Activated effector memory CD4-positive, alpha-beta T cell treated with Interleukin-2 at 50 U/mL for 16 hours (primary cell): ENCODE results near the gene BRINP1.

ENCODE experiments used
- DNase-seq: peaks from one replicate; pipeline ENCODE4 v3.0.0-alpha.2; 2020

BRINP1 gene

GRCh38 chr9:119337573-119337972 is 31.7 kb downstream of the BRINP1 start:
- DNase-seq: no peak

DNA sequence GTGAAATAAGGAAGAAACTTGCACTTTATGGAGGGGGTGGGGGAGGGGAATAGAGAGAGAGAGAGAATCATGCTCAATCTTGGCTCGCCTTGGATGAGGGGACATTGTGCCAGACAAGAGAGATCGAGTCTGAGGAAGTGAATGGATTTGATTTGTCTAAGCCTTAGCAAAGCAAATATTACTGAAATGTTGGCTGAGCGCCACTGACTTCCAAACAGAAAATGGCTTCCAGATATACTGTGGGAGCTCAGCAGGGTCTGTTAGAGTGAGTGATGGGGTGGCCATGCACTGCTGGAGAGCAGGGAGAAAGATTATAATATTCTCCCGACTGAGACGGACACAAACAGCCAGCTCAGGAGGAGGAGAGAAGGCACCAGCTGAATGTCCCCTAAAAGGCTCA is 34.5 kb downstream of the BRINP1 start:
- DNase-seq: no peak

DNA sequence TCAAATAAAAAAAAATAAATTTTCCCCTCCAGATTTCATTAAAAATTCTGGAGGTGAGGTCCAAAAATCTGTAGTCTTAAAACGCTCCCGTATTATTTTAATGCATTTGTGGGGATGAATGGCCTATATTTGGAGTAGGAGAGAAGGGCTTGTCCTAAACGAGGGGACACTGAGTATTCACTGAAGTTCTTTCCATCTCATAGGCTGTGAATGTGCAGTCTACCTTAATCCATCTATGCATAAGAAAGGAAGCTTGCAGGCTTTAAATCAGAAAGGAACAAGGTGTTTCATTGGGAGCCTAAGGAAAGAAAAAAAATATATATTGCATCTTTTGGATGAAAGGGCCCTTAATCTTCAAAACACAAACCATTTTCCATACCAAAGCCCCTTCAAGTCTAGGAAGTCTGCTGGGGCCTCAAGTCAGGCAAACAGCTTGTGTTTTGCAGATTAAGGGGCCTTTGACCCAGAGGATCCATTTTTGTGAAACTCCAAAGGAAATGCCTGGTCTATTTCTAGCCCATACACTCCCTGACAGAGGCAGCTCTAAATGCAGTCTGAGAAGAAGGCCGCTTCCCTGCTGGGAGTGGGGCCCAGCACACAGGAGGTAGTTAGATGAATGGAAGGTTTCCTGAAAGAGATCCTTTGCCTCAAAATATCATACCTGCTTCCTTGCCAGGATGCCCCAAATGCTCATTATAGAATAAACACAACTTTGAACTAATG is 35.6 kb downstream of the BRINP1 start:
- DNase-seq: no peak

GRCh38 chr9:119332522-119332921 is 36.7 kb downstream of the BRINP1 start:
- no peak for DNase-seq

- DNase-seq: no peak
Measured at GRCh38 chr9:119322184-119322583, 47.1 kb downstream of the BRINP1 start.

GRCh38 chr9:119318371-119318770 is 50.9 kb downstream of the BRINP1 start:
- no peak for DNase-seq

DNA sequence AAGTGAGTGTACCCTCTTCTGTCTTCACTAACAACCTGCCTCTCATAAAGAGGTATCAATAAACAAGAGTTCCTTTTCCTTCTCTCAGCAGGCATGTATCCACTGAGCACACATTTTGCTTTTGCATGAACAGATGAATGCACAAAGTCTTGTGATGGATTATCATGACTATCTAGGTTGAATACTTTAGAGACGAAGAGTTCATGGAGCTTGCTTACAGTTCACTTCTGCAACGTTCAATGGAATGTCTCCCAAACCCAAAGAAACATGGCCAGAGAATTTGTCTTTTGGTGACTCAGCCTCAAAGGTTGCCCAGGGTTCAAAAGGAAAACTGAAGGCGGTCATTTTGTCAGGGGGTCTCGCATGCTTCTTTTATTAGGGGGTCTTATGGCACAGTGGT is 55.4 kb downstream of the BRINP1 start:
- DNase-seq: no peak

DNA sequence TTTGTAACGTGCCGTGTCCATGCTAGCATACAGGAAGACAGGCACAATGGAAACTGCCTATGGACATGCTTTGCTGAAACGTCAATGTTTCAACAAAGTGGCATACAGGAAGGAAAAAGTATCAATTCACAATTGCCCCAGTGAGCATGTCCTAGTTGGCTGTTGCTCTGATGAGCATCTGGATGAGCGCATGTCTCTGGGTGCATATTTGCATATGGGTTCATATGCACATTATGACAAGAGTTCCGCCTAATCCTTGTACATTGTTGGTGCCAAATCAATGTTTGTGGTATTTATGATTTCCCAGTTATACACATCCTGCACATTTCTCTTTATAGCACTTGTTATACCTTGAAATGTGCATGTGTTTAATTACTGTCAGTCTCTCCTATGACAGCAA is 58.5 kb downstream of the BRINP1 start:
- DNase-seq: no peak

- DNase-seq: no peak
Measured at GRCh38 chr9:119307471-119307870, 61.8 kb downstream of the BRINP1 start.

DNA sequence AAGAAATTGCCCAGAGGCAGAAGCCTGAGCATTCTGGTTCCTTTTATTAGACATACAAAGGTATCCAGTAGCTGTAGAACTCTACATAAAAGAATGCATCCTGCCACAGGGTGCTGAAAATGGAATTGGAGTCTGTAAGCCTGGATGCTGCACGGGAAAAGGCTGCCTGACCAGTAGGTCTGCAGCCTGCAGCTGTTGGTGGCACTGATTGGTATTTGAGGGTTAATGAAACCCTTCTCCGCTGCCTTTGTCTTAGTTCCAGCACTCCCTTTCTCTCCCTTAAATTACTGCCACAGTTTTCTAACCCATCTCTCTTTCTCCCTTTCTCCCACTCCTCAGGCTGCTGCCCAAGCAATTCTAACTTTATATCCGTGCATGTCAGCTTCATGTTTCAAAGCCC is 64.7 kb downstream of the BRINP1 start:
- no peak for DNase-seq

- DNase-seq: no peak
Measured at GRCh38 chr9:119302988-119303698, 66.1 kb downstream of the BRINP1 start.

- no peak for DNase-seq
Measured at GRCh38 chr9:119298076-119298853, 71.0 kb downstream of the BRINP1 start.

DNA sequence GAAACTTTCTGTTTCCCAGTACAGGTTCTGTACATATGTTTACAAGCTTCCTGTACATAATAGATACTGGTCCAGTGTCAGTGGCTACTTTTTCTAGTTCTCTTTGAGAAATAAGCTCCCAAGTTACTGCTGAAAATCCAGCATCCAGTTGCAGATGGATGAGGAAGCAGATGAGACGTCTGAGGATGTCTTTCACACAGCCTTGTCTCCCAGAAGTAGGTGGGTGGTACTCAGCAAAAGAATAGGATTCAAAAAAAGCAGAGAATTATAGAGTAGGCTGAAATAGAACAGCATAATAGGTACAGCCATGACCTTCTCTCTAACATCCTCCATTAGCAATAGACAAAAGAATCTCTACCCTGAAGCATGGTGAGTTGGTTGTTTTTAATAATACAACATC is 77.7 kb downstream of the BRINP1 start:
- no peak for DNase-seq

DNA sequence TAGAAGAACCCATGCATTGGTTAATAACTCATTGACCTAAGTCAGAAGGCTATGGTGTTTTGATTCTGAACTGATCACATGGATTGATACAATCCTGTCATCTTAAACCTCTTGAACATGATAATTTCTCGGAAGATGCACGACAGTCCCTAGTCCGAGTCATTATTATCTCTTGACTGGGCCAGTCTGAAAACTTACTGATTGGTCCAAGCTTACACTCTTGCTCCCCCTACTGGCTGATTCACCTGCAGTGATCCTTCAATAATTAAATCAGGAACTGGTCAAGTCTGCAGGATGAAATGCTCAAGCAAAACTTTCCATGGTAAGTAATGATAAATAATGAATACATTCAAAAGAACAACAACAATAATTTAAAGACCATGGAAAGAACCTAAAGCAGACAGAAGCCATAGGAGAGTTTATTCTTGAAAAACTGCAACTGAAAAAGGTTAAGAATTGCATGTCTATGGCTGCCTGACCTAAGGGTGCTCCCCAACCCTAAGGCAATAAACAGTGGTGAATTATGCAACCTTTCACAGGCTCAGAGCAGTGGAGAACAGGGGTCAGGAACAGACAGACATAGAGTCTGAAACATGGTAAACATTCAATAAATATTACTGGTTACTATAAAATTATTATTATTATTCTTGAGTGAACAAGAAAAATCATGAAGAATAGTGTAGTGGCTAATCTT is 79.3 kb downstream of the BRINP1 start:
- no peak for DNase-seq

- DNase-seq: no peak
Measured at GRCh38 chr9:119284587-119285337, 84.5 kb downstream of the BRINP1 start.

DNA sequence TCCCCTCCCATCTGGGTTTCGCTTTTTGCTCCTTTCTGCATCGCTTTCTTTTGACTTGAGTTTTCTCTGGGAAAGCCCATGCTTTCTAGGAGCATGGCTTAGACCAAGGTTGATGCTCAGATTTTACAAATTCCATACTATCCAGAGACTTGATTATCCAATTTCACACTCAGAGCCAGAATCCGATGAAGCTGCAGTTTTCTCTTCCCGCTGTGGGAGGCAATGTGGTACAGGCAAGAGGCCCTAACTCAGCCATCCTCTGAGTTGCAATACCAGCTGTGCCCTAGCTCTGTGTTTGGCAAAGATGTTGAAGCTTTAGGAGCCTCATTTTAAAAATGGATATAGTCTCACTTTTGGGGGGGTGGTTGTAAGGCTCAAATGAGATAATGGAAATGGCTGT is 85.1 kb downstream of the BRINP1 start:
- DNase-seq: no peak

- DNase-seq: no peak
Measured at GRCh38 chr9:119283078-119283794, 86.0 kb downstream of the BRINP1 start.

GRCh38 chr9:119282476-119283077 is 86.7 kb downstream of the BRINP1 start:
- no peak for DNase-seq

DNA sequence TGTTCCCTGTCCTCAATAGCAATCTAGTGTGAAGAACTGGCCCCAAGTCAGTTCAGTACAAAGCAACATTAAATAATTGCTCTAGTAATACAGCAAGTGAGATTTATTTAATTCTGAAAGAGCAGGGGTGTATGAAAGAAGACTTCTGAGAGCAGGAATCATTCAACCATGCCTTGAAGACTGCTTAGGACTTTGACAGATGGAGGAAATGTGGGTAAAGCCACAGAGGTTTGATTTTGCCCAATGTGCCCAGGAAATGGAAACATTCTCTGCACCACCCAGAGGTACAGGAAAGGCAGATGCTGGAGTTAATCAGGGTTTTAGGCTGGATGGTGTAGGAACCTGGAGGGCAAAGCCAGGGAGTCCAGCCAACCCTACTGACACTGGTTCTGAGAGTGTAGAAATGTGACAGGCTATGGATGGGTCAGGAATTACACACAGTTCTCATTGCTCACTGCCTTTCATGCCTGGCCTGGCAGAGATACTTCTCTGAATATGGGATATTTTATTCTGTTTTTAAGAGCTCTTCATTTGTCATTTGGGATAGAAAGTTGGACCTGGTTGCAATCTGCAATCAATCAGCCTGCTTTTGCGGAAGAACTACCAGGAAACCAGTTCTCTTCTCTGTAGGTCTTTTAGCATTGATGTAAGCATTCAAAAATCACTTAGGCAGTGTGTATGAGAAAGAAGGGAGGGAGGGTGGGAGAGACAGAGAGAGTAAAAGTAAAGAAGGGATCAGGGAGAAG is 88.3 kb downstream of the BRINP1 start:
- no peak for DNase-seq

GRCh38 chr9:119278171-119278570 is 91.1 kb downstream of the BRINP1 start:
- no peak for DNase-seq
